GM19324 (cell line): Measurements from ENCODE around the gene NRIP1.
"Not testable (repeated sequence)": the region's sequence is repeated elsewhere in the genome, so short reads cannot be mapped to it uniquely, and the experiment has no call there.

Source experiments
- ATAC-seq: cut with Tn5 transposase; IDR thresholded peaks from one replicate; pipeline ENCODE4 v1.9.1; 2021; ENCODE audit warnings: mild to moderate bottlenecking, moderate library complexity; ENCODE audit not compliant: unreplicated experiment, low FRiP score

NRIP1 gene

GRCh38 chr21:15039607-15040299 lies 25.0 kb downstream of the NRIP1 start:
- ATAC-seq = no peak

- no peak for ATAC-seq
Measured at GRCh38 chr21:15037900-15038293, 26.9 kb downstream of the NRIP1 start.

DNA sequence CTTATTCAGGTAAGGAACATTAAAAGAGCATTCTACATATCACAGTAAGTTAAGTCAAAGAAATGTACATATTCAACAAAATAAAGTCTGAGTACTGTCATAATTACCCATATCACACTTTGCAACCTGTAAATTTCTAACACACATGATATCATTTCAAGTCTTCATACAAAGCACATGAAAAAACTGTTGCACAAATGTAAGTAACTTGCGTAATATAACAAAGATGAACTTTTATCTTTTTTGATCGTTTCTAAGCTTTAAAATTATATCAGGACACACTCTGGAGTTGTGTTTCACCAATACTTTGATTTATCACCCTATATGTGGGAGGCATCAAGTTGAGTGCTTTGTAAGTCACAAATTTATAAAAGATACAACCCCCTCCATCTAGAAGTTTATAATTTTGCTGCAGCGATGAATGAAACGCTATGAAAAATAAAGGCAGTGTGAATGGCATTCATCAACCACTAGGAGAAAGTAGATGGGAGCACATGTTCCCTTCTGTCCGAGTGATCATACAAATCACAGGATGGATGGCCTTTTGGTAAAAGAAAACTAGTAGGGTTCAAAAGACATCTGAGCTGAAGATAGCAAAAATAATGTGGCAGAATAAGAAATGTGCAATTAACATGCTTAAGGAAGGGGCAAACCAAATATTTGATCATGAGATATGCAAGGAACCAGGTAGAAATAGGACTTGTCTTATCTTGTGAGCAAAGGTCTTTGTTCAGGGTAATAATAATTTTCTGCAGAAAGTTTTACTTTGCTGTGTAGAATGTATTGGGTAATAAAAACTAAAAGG lies 27.5 kb downstream of the NRIP1 start:
- ATAC-seq = no peak

DNA sequence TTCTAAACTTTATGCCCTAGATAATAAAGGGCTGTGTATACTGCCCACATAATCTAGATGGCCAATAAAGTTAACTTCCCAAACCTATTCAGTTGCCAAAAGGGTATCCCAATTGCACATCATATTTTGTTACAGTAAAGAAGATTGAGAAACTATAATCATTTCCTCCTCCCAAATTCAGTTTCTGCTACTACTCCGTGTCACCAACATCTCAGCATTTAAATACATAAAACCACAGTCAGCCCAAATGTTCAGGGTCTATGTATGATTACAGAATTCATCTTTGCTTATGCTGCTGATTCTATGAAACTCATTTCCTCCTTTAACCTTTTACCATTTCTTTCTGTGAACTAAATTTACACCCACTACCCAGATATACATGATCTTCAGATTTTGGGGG lies 28.6 kb downstream of the NRIP1 start:
- no peak for ATAC-seq

- ATAC-seq = no peak
Measured at GRCh38 chr21:15034126-15034853, 30.5 kb downstream of the NRIP1 start.

- ATAC-seq = no peak
Measured at GRCh38 chr21:15031790-15032357, 32.9 kb downstream of the NRIP1 start.

GRCh38 chr21:15031362-15031761 lies 33.4 kb downstream of the NRIP1 start:
- ATAC-seq = not testable (repeated sequence)

DNA sequence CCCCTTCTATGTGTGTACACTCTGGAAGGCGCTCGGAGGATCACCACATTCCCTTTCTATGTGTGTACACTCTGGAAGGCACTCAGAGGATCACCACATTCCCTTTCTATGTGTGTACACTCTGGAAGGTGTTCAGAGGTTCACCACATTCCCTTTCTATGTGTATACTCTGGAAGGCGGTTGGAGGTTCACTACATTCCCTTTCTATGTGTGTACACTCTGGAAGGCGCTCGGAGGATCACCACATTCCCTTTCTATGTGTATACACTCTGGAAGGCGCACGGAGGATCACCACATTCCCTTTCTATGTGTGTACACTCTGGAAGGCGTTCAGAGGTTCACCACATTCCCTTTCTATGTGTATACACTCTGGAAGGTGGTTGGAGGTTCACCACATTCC lies 33.9 kb downstream of the NRIP1 start:
- not testable (repeated sequence) for ATAC-seq

DNA sequence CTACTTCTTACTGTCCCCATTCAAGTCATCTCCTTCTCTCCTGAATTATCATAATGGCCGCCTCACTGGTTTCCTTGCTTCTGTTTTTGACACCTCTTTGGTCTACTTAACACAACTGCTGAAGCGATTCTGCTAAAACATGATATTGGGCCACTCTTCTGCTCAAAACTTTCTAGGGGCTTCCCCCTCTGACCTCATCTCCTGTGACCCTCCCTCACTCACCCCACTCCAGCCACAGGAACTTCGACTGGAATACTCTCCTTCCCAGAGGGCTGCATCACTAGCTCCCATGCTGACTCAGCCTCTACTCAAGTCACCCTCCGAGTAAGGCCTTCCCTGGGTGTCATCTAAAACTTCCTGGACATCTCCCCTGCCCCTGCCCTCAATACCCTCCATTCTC lies 35.7 kb downstream of the NRIP1 start:
- ATAC-seq = no peak

GRCh38 chr21:15028186-15028585 lies 36.6 kb downstream of the NRIP1 start:
- ATAC-seq = no peak

- ATAC-seq = no peak
Measured at GRCh38 chr21:15027056-15027455, 37.7 kb downstream of the NRIP1 start.

DNA sequence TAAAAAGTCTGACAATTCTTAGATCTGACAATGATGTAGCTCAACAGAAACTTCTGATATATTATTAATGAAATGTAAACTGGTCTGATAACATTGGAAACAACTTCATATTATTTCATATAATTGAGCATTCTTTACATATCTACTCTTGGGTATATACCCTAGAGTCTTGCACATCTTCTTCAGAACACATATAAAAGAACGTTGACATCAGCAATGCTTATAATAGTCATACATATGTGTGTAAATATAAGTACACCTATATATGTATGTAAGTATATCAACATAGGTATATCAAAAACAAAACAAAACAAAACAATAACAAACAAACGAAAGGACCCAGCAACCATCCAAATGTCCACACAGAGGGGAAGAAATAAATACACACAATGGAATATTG lies 38.4 kb downstream of the NRIP1 start:
- no peak for ATAC-seq

DNA sequence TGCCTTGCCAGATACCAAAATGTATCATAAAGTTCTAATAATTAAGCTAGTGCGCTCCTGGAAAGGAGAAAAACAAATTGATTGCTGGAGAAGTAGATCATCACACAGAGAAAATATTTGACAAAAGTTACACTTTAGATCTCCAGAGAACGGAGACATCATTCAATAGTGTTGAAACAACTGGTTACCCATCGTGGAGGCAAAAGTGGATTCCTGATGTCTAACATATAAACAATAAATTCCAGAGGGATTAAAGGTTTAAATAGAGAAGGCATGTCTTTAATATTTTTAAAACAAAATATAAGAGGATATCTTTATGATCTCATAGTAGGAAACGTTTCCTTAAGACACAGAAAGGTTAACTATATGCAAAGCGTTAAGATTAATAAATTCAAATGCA lies 41.0 kb downstream of the NRIP1 start:
- ATAC-seq = no peak

- no peak for ATAC-seq
Measured at GRCh38 chr21:15022608-15023261, 42.1 kb downstream of the NRIP1 start.

DNA sequence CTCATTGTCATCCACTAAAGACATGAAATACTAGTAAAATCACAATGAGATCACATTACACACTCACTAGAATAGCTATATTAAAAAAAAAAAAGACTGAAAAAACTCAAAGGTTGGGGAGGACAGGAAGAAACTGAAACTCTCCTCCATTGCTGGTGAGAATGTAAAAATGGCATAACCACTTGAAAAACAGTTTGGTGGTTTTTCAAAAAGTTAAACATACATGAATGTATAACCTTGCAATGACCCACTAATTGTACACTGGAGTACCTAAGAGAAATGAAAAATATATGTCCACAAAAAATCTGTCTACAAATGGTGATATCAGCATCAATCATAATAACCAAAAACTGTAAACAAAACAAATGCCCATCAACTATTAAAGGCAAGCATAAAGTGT lies 44.0 kb downstream of the NRIP1 start:
- no peak for ATAC-seq

DNA sequence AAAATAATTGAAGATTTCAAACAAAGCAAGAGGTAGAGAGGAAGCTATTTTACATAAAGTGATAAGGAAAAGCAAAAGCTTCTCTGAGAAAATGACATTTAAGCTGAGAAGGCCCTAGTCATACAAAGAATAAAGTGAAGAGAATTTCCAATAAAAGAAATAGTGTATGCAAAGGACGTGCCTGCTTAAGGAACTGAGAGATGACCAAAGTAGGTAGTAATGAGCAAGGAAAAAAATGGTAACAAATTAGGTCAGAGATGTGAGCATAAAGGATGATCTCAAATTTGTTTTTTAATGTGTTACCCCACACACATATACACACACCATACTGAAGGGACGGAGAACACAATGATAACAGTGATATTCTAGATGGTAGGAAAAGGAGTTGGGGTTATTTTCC lies 46.4 kb downstream of the NRIP1 start:
- ATAC-seq = no peak

DNA sequence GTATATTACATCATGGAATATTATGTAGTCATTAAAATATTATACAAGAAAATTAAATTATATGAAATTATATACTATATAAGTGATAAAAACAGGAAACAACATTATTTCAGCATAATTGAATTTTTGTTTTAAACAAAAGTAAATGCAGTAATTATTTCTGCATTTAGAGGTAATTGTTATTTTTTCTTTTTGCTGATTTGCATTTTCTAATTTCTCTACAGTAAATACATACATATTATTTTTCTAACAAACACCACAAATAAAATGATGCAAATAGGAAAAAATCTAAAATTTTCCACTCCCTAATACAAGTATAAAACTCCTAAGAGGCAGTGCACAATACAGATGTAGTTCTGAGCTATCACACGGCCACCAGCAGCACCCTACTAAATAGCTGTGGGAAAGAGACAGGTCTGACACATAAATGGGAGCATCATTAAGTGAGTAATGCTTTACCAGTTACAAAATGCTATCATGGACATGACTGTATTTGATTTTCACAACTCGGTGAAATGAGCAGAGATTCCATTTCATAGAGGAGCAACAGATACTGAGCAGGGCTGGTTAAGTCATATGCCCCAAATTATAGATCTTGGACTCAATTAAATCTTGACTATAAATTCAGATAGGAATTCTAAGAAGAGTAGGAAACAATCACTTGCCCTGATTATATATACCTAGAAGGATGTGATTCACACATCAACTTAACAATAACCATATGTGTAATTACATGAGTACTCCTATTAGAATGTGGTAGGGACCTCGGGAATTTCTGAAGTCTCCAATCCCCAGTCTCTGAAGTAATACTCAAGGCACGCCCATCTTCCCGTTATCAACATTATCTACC lies 49.0 kb downstream of the NRIP1 start:
- no peak for ATAC-seq

- ATAC-seq = no peak
Measured at GRCh38 chr21:15014221-15014620, 50.6 kb downstream of the NRIP1 start.

- ATAC-seq = no peak
Measured at GRCh38 chr21:15011967-15012366, 52.8 kb downstream of the NRIP1 start.

- no peak for ATAC-seq
Measured at GRCh38 chr21:15010645-15011044, 54.2 kb downstream of the NRIP1 start.
